ENCODE results near the gene CAST. TPM values are rescaled to one million over a fixed set of nuclear protein-coding genes. Genes with fewer than 3 reads are reported as not detected.

CAST gene
- total and polyA plus RNA-seq, 2 donors (not counting 3 experiments of a cell fraction or from before 2014, with no cell fraction given): 33.7 to 194 TPM

DNA sequence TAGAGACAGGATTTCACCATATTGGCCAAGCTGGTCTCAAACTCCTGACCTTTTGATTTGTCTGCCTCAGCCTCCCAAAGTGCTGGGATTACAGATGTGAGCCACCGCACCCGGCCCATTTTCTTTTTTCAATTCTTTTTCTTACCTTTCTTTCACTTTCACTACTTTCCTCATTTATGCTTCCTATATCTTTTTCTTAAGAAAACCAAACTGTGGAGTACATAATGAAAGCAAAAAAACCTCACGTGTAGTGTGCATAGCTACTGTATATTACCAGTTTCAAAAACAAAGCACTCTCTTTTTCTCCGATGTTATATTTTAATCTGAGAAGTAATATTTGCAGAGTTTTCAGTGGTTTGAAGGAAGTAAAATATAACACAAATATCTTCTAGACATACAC, 8.0 kb upstream of the CAST start:
- TF ChIP-seq, protein P1, sequence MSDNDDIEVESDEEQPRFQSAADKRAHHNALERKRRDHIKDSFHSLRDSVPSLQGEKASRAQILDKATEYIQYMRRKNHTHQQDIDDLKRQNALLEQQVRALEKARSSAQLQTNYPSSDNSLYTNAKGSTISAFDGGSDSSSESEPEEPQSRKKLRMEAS (IDR thresholded peaks at IDR 0.05; ENCODE audit: insufficient read depth, insufficient read length): no peak
- TF ChIP-seq, protein P2, sequence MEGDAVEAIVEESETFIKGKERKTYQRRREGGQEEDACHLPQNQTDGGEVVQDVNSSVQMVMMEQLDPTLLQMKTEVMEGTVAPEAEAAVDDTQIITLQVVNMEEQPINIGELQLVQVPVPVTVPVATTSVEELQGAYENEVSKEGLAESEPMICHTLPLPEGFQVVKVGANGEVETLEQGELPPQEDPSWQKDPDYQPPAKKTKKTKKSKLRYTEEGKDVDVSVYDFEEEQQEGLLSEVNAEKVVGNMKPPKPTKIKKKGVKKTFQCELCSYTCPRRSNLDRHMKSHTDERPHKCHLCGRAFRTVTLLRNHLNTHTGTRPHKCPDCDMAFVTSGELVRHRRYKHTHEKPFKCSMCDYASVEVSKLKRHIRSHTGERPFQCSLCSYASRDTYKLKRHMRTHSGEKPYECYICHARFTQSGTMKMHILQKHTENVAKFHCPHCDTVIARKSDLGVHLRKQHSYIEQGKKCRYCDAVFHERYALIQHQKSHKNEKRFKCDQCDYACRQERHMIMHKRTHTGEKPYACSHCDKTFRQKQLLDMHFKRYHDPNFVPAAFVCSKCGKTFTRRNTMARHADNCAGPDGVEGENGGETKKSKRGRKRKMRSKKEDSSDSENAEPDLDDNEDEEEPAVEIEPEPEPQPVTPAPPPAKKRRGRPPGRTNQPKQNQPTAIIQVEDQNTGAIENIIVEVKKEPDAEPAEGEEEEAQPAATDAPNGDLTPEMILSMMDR (IDR thresholded peaks at IDR 0.05; ENCODE audit: extremely low read depth in 1 of 2, insufficient read depth in 1 of 2, low read depth in 1 of 2, low read length in 2 of 2): no peak
- TF ChIP-seq FOS (IDR thresholded peaks at IDR 0.05; ENCODE audit: borderline replicate concordance, insufficient read depth, low read length): no peak
- TF ChIP-seq POLR2A (IDR thresholded peaks at IDR 0.05; ENCODE audit: low read depth, low read length): no peak
- TF ChIP-seq JUN (IDR thresholded peaks at IDR 0.05; ENCODE audit: borderline replicate concordance, insufficient read depth, insufficient read length, low read depth): no peak
- no peak for TF ChIP-seq GATA2 (IDR thresholded peaks at IDR 0.05; ENCODE audit: insufficient read depth, insufficient read length, low read depth, low read length)
- TF ChIP-seq MYC (IDR thresholded peaks at IDR 0.05; ENCODE audit: low read depth, low read length): no peak
- no peak for TF ChIP-seq POLR2AphosphoS5 (IDR thresholded peaks at IDR 0.05; ENCODE audit: insufficient read depth, low read depth, low read length)
- no peak for TF ChIP-seq EZH2 (IDR thresholded peaks at IDR 0.05; ENCODE audit: borderline replicate concordance, low read depth, low read length, severe bottlenecking)
- Histone ChIP-seq H3K27ac (ENCODE audit: insufficient read depth, low read depth, low read length) (no peak overlapping the region), H4K20me1 (replicated peaks; ENCODE audit: control insufficient read depth, extremely low read depth, insufficient read depth, low read length) (no peaks in the 10 kb centered on the region), H3K4me1 (ENCODE audit: control insufficient read depth, extremely low read depth, insufficient read depth, low read length) (peaks cover 15% of the 10 kb centered on the region), H3K9me3 (replicated peaks; ENCODE audit: control insufficient read depth, insufficient read depth, low read length) (no peaks in the 10 kb centered on the region), H3K9ac (replicated peaks; ENCODE audit: extremely low read depth, insufficient read depth, low read length) (no peak overlapping the region), H2AFZ (ENCODE audit: low read depth, low read length) (no peak overlapping the region), H3K36me3 (ENCODE audit: control insufficient read depth in 2 of 2, extremely low read depth in 1 of 2, insufficient read depth in 2 of 2, low read length in 2 of 2) (no peaks in the 10 kb centered on the region), H3K9me1 (replicated peaks; ENCODE audit: control insufficient read depth, extremely low read depth, insufficient read depth, low read length) (no peaks in the 10 kb centered on the region), H3K27me3 (ENCODE audit: control insufficient read depth in 2 of 2, insufficient read depth in 2 of 2, low read length in 2 of 2) (no peaks in the 10 kb centered on the region), H3K4me3 (replicated peaks in 1 of 3; ENCODE audit: insufficient read depth in 1 of 3, low read depth in 1 of 3, low read length in 3 of 3) (no peak overlapping the region), H3K79me2 (ENCODE audit: control insufficient read depth, insufficient read depth, low read length) (no peaks in the 10 kb centered on the region), H3K4me2 (ENCODE audit: insufficient read depth, low read length) (no peak overlapping the region)
- intact Hi-C loops (cut with micrococcal nuclease): no loop called here
- FAIRE-seq: no peak
- dilution Hi-C loops (cut with MboI; ENCODE audit: extremely low pct_ligation_motif_present, low sequenced_read_pairs): no loop called here
- no peak for DNase-seq (ENCODE audit: low read depth, low spot score)
- ChIA-PET POLR2A (no interaction called here), CTCF (interaction anchor here (1.6 kb wide), 1 partner anchor 309 kb away, joined by 4 read pairs; no protein-coding TSS in a partner anchor)
- no TSS peak for BruUV-seq (replicated peaks)

All from endothelial cell of umbilical vein (primary cell).